Dedifferentiated amniotic fluid mesenchymal stem cell (primary cell): ENCODE results near the gene CORO1C.

Experiments used
- DNase-seq: peaks from one replicate; pipeline ENCODE4 v3.0.0-alpha.2; 2016; ENCODE audit errors: extremely low spot score

Gene CORO1C

GRCh38 chr12:108696111-108696995, 35.0 kb downstream of the CORO1C start:
- DNase-seq, result peak; percentile 79

- no peak for DNase-seq
Observed at GRCh38 chr12:108694812-108695278, 36.5 kb downstream of the CORO1C start.

GRCh38 chr12:108693751-108694150, 37.6 kb downstream of the CORO1C start:
- DNase-seq, result no peak

- no peak for DNase-seq
Observed at GRCh38 chr12:108693186-108693730, 38.1 kb downstream of the CORO1C start.

- DNase-seq, result no peak
Observed at GRCh38 chr12:108691998-108692808, 39.1 kb downstream of the CORO1C start.

GRCh38 chr12:108691175-108691997, 39.9 kb downstream of the CORO1C start:
- DNase-seq, result peak; percentile 98

- DNase-seq, result no peak
Observed at GRCh38 chr12:108690542-108691174, 40.7 kb downstream of the CORO1C start.

- no peak for DNase-seq
Observed at GRCh38 chr12:108690191-108690518, 41.2 kb downstream of the CORO1C start.

GRCh38 chr12:108689314-108690190, 41.8 kb downstream of the CORO1C start:
- DNase-seq, result no peak

GRCh38 chr12:108686780-108687179, 44.5 kb downstream of the CORO1C start:
- no peak for DNase-seq

GRCh38 chr12:108685469-108686260, 45.7 kb downstream of the CORO1C start:
- DNase-seq, result no peak

GRCh38 chr12:108683906-108684556, 47.3 kb downstream of the CORO1C start:
- no peak for DNase-seq

- DNase-seq, result no peak
Observed at GRCh38 chr12:108681317-108681716, 50.0 kb downstream of the CORO1C start.

- DNase-seq, result no peak
Observed at GRCh38 chr12:108679106-108679681, 52.1 kb downstream of the CORO1C start.

GRCh38 chr12:108678104-108678730, 53.1 kb downstream of the CORO1C start:
- DNase-seq, result no peak

GRCh38 chr12:108677381-108677780, 53.9 kb downstream of the CORO1C start:
- DNase-seq, result no peak

GRCh38 chr12:108676707-108677106, 54.6 kb downstream of the CORO1C start:
- no peak for DNase-seq

- DNase-seq, result no peak
Observed at GRCh38 chr12:108675792-108676191, 55.5 kb downstream of the CORO1C start.
